Right atrium auricular region (tissue), 2 donors: ENCODE data around the gene DCAF15. TPM values are rescaled to one million over a fixed set of nuclear protein-coding genes. Genes with fewer than 3 reads are reported as not detected.

Experiments used
- DNase-seq: peaks from one replicate; pipeline ENCODE4 v3.0.0-alpha.2; 2019; ENCODE audit warnings: low spot score
- H3K27ac ChIP-seq, 2 donors: fragments of 200-600 bp; sonication (generic); 1 replicate in 1 of 2; 2 replicates in 1 of 2; pipeline ENCODE4 v1.5.1; 2016 to 2019
- H3K27me3 ChIP-seq, 2 donors: fragments of 200-600 bp; sonication (generic); one replicate each; pipeline versions ENCODE4 v1.5.1 to v1.6.0; 2017 to 2019
- H3K36me3 ChIP-seq: fragments of 200-600 bp; sonication (generic); one replicate; pipeline ENCODE4 v1.5.1; 2016
- H3K4me1 ChIP-seq, 2 donors: fragments of 200-600 bp; sonication (generic); one replicate each; pipeline versions ENCODE4 v1.5.1 to v1.6.0; 2017 to 2019
- H3K4me3 ChIP-seq, 2 donors: fragments of 200-600 bp; sonication (generic); 1 replicate in 1 of 2; 2 replicates in 1 of 2; pipeline ENCODE4 v1.5.1; 2017 to 2019; ENCODE audit warnings: mild to moderate bottlenecking in 1 of 2, moderate library complexity in 1 of 2
- H3K9me3 ChIP-seq, 2 donors: fragments of 200-600 bp; sonication (generic); one replicate each; pipeline ENCODE4 v1.5.1; 2019
- CTCF ChIP-seq, 2 donors: fragments of 200-600 bp; sonication (generic); IDR thresholded peaks; one replicate each; pipeline ENCODE4 v1.5.1; 2019; ENCODE audit warnings: antibody characterized with exemption in 2 of 2
- total RNA-seq, 2 donors: library from RNA; depleted of rRNA; stranded (reverse); fragments of >200 nt; gene quantifications; one replicate each; pipeline ENCODE4 v1.1.0, GENCODE V29; 2016

Gene DCAF15
- total RNA-seq, 2 donors from 2014 or later: 10.6 to 12.2 TPM

GRCh38 chr19:14006085-14006765 is 53.9 kb downstream of the DCAF15 start, which contains the start of gene RFX1:
Gene RFX1, minus strand, starts transcription at chr19:14006320. Its CDS starts 12,477 bp downstream, at chr19:13993843.
- DNase-seq: peak; percentile 100
- Histone ChIP-seq H3K4me1 (peaks cover 0 to 39% of the 10 kb centered on the region in 2 donors), H3K27ac (peak within 1 kb of the TSS; percentile 99), H3K36me3 (no peaks in the 10 kb centered on the region), H3K9me3 (no peaks in the 10 kb centered on the region), H3K27me3 (no peaks in the 10 kb centered on the region), H3K4me3 (peak within 1 kb of the TSS; percentile 81 to 92)
- no peak for TF ChIP-seq CTCF (IDR thresholded peaks at IDR 0.05)

- no peak for DNase-seq
- Histone ChIP-seq H3K4me3 (peak overlapping the region; percentile 68 to 81), H3K36me3 (no peaks in the 10 kb centered on the region), H3K27me3 (no peaks in the 10 kb centered on the region), H3K27ac (peak overlapping the region; percentile 97 to 99), H3K4me1 (peaks cover 0 to 39% of the 10 kb centered on the region in 2 donors), H3K9me3 (no peaks in the 10 kb centered on the region)
- TF ChIP-seq CTCF (IDR thresholded peaks at IDR 0.05): no peak
These were observed 54.7 kb downstream of the DCAF15 start for GRCh38 chr19:14006766-14007562.

Other genes starting within 250 kb of the DCAF15 start
- 10 to 100 TPM; 18.2 to 19.4 TPM for gene MRI1, start 188.0 kb upstream of the DCAF15 start, total RNA-seq
- gene C19orf53, start 178.1 kb upstream of the DCAF15 start, total RNA-seq: 100 to 1,000 TPM; 272 to 304 TPM
- 1 to 10 TPM; 5.7 to 9.8 TPM for gene ZSWIM4, start 157.1 kb upstream of the DCAF15 start, total RNA-seq
- gene NANOS3, start 75.4 kb upstream of the DCAF15 start, total RNA-seq: not detected
- under 1 TPM; 0.28 to 0.70 TPM for gene BRME1, start 46.4 kb upstream of the DCAF15 start, total RNA-seq
- gene CC2D1A, start 46.3 kb upstream of the DCAF15 start, total RNA-seq: 10 to 100 TPM; 16.1 to 22.6 TPM
- 1 to 10 TPM in 1 of 2 donors, under 1 TPM in 1; 0.47 to 1.1 TPM for gene PODNL1, start 14.1 kb upstream of the DCAF15 start, total RNA-seq
- gene RFX1, start 53.8 kb downstream of the DCAF15 start, total RNA-seq: 1 to 10 TPM; 3.2 to 5.2 TPM
- not detected for gene RLN3, start 75.6 kb downstream of the DCAF15 start, total RNA-seq
- 1 to 10 TPM; 3.5 to 3.7 TPM for gene IL27RA, start 79.3 kb downstream of the DCAF15 start, total RNA-seq
- gene PALM3, start 109.6 kb downstream of the DCAF15 start, total RNA-seq: under 1 TPM; 0.28 to 0.37 TPM
- gene MISP3, start 120.3 kb downstream of the DCAF15 start, total RNA-seq: 10 to 100 TPM in 1 of 2 donors, 1 to 10 TPM in 1; 8.7 to 12.1 TPM
- gene C19orf67, start 133.3 kb downstream of the DCAF15 start, total RNA-seq: not detected
- 10 to 100 TPM; 20.2 to 38.2 TPM for gene SAMD1, start 138.2 kb downstream of the DCAF15 start, total RNA-seq
- 100 to 1,000 TPM; 144 to 185 TPM for gene PRKACA, start 165.3 kb downstream of the DCAF15 start, total RNA-seq
- gene ASF1B, start 184.1 kb downstream of the DCAF15 start, total RNA-seq: 1 to 10 TPM in 1 of 2 donors, under 1 TPM in 1; 0.43 to 1.4 TPM